ENCODE results near the gene MTURN. TPM values are rescaled to one million over a fixed set of nuclear protein-coding genes. Genes with fewer than 3 reads are reported as not detected.

Gene MTURN
- total RNA-seq, 1 experiment from 2014 or later, result 7.5 TPM

DNA sequence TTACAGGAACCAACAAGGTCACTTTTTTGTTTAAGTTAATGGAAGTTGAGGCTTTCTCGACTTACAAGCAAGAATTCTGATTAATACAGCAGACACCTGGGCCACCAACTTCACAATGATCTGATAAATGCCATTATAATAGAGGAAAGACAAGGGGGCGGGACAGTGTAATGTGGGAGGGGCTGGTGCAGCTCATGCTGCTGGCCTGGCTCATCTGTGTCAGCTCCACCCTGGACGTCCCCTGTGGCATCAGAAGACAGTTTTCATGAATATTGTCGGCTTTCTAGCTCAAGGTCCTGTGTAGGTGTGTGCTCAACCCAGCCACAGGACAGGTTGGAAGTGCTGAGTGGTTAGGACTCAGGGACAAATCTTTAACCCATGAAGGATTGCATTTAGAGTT, 57.0 kb downstream of the MTURN start:
- ChIA-PET POLR2A (interaction anchor here (0.5 kb wide), 1 partner anchor 157 kb away, joined by 3 read pairs; no protein-coding TSS in a partner anchor), CTCF (interaction anchor here (0.7 to 1.4 kb wide), 5 partner anchors 8 to 19 kb away, joined by 3 to 4 read pairs (median 3); no protein-coding TSS in a partner anchor)
- H3K4me1 Mint-ChIP-seq (ENCODE audit: insufficient read depth, unreplicated experiment), result no peaks in the 10 kb centered on the region
- BruUV-seq (replicated peaks), result no TSS peak
- H3K9me3 Mint-ChIP-seq (ENCODE audit: unreplicated experiment), result peaks cover 22% of the 10 kb centered on the region
- intact Hi-C loops (cut with micrococcal nuclease), result no loop called here
- no peaks in the 10 kb centered on the region for H3K36me3 Mint-ChIP-seq (ENCODE audit: insufficient read depth, unreplicated experiment)
- H3K27ac Mint-ChIP-seq (ENCODE audit: low read depth, unreplicated experiment), result no peak overlapping the region
- H3K27me3 Mint-ChIP-seq (ENCODE audit: insufficient read depth, unreplicated experiment), result no peaks in the 10 kb centered on the region
- H3K4me3 Mint-ChIP-seq (ENCODE audit: unreplicated experiment), result no peak overlapping the region
- TF ChIP-seq, protein P1, sequence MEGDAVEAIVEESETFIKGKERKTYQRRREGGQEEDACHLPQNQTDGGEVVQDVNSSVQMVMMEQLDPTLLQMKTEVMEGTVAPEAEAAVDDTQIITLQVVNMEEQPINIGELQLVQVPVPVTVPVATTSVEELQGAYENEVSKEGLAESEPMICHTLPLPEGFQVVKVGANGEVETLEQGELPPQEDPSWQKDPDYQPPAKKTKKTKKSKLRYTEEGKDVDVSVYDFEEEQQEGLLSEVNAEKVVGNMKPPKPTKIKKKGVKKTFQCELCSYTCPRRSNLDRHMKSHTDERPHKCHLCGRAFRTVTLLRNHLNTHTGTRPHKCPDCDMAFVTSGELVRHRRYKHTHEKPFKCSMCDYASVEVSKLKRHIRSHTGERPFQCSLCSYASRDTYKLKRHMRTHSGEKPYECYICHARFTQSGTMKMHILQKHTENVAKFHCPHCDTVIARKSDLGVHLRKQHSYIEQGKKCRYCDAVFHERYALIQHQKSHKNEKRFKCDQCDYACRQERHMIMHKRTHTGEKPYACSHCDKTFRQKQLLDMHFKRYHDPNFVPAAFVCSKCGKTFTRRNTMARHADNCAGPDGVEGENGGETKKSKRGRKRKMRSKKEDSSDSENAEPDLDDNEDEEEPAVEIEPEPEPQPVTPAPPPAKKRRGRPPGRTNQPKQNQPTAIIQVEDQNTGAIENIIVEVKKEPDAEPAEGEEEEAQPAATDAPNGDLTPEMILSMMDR (IDR thresholded peaks at IDR 0.05; ENCODE audit: unreplicated experiment), result no peak
- DNase-seq (ENCODE audit: unreplicated experiment), result no peak

DNA sequence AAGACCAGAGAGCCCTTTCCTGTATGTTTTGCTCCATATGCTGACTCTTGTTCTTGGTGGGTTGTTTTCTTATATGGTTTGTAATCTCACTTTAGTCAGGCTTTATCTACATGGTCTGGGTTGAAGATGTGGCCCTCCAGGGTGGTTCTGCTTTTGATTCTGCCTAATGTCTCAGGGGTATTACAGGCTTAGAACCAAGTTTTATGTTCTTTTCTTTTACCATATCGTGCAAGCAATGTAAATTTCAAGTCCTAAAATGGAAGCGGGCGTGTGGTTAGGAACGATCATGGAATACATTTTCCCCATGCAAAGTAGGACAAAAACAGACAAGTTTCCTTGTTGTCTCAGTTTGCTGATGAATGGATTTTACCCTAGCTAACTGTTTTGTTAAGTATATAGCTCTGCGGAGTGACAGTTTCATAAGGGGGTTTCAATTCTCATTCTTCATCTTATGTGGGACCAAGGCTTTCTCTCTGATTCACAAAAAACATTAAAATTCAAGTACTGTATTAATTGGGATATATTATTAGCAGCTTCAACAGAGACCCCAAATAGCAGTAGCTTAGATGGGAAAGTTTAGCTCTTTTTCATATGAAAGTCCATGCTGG, 58.7 kb downstream of the MTURN start:
- BruUV-seq (replicated peaks), result no TSS peak
- Mint-ChIP-seq H3K4me3 (ENCODE audit: unreplicated experiment) (no peak overlapping the region), H3K27ac (ENCODE audit: low read depth, unreplicated experiment) (no peak overlapping the region), H3K4me1 (ENCODE audit: insufficient read depth, unreplicated experiment) (no peaks in the 10 kb centered on the region), H3K27me3 (ENCODE audit: insufficient read depth, unreplicated experiment) (no peaks in the 10 kb centered on the region), H3K36me3 (ENCODE audit: insufficient read depth, unreplicated experiment) (no peaks in the 10 kb centered on the region), H3K9me3 (ENCODE audit: unreplicated experiment) (peaks cover 13% of the 10 kb centered on the region)
- POLR2A ChIA-PET, result interaction anchor here (0.6 kb wide), 1 partner anchor 166 kb away, joined by 4 read pairs; the partner anchor contains the start of gene PLEKHA8
- TF ChIP-seq, protein P1 (IDR thresholded peaks at IDR 0.05; ENCODE audit: unreplicated experiment), result no peak
- DNase-seq (ENCODE audit: unreplicated experiment), result no peak
- CTCF ChIA-PET, result interaction anchor here (1.4 kb wide), 1 partner anchor 9 kb away, joined by 3 read pairs; no protein-coding TSS in a partner anchor
- intact Hi-C loops (cut with micrococcal nuclease), result no loop called here

DNA sequence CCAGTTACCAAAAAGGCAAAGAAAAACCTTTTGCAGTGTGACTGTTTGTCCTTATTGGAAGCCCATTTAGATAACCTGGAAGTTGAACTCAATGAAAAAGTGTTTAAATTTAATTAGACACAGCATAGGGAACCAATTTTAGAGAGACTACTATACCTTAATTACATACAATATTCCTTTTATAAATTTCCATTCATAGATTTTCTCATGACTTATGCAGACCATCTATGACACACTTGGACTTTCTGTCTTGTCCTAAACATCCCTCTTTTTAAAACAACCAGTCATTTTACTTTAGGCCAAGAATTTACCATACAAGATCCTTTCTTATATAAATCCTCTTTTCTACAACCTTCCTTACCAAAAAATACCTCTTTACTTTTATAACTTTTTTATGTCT, 61.6 kb downstream of the MTURN start:
- no peaks in the 10 kb centered on the region for H3K36me3 Mint-ChIP-seq (ENCODE audit: insufficient read depth, unreplicated experiment)
- ChIA-PET CTCF (no interaction called here), POLR2A (no interaction called here)
- no peak overlapping the region for H3K27ac Mint-ChIP-seq (ENCODE audit: low read depth, unreplicated experiment)
- no peaks in the 10 kb centered on the region for H3K4me1 Mint-ChIP-seq (ENCODE audit: insufficient read depth, unreplicated experiment)
- TF ChIP-seq, protein P1 (IDR thresholded peaks at IDR 0.05; ENCODE audit: unreplicated experiment), result no peak
- no peak overlapping the region for H3K4me3 Mint-ChIP-seq (ENCODE audit: unreplicated experiment)
- no peaks in the 10 kb centered on the region for H3K27me3 Mint-ChIP-seq (ENCODE audit: insufficient read depth, unreplicated experiment)
- no TSS peak for BruUV-seq (replicated peaks)
- intact Hi-C loops (cut with micrococcal nuclease), result no loop called here
- DNase-seq (ENCODE audit: unreplicated experiment), result peak; percentile 11
- peaks cover 13% of the 10 kb centered on the region for H3K9me3 Mint-ChIP-seq (ENCODE audit: unreplicated experiment)

DNA sequence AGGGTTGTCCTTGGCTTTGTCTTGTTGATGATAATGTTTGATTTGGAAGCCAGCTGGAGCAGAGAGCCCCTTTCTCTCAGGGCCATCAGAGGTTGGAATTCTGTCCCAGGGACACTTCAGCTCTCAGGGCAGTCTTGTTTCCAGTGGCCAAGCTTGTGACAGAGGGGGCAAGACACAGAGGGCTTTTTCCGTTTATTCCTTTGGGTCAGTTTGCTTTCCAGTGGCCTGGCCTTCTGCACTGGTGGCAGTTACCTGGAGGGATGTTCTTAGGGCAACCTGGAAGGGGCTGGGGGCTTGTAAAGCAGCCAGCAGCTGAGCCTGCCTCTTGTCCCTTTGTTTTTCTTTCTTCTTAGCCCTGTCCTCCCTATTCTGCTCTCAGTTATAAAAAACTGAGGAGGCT, 62.7 kb downstream of the MTURN start:
- CTCF ChIA-PET, result interaction anchor here (0.6 kb wide), 1 partner anchor 502 kb away, joined by 3 read pairs; no protein-coding TSS in a partner anchor
- H3K36me3 Mint-ChIP-seq (ENCODE audit: insufficient read depth, unreplicated experiment), result no peaks in the 10 kb centered on the region
- H3K27me3 Mint-ChIP-seq (ENCODE audit: insufficient read depth, unreplicated experiment), result no peaks in the 10 kb centered on the region
- TF ChIP-seq, protein P1 (IDR thresholded peaks at IDR 0.05; ENCODE audit: unreplicated experiment), result no peak
- H3K4me1 Mint-ChIP-seq (ENCODE audit: insufficient read depth, unreplicated experiment), result no peaks in the 10 kb centered on the region
- peaks cover 13% of the 10 kb centered on the region for H3K9me3 Mint-ChIP-seq (ENCODE audit: unreplicated experiment)
- POLR2A ChIA-PET, result no interaction called here
- no peak for DNase-seq (ENCODE audit: unreplicated experiment)
- no TSS peak for BruUV-seq (replicated peaks)
- no peak overlapping the region for H3K27ac Mint-ChIP-seq (ENCODE audit: low read depth, unreplicated experiment)
- intact Hi-C loops (cut with micrococcal nuclease), result no loop called here
- no peak overlapping the region for H3K4me3 Mint-ChIP-seq (ENCODE audit: unreplicated experiment)
